Lower lobe of right lung (tissue), 2 donors: ENCODE measurements around the gene RAD51B. TPM values are rescaled to one million over a fixed set of nuclear protein-coding genes. Genes with fewer than 3 reads are reported as not detected.

Source experiments
- ATAC-seq, 2 donors: fragments of 200-7000 bp; cut with Tn5 transposase; one replicate each; pipeline ENCODE4 v1.9.1; 2020 to 2022; ENCODE audit warnings: mild to moderate bottlenecking in 2 of 2, moderate library complexity in 2 of 2
- DNase-seq: peaks from one replicate; pipeline ENCODE4 v3.0.0-alpha.2; 2020
- H3K27ac ChIP-seq: fragments of 200-600 bp; one replicate; pipeline ENCODE4 v1.8.0; 2022
- H3K27me3 ChIP-seq: fragments of 200-600 bp; one replicate; pipeline ENCODE4 v1.8.0; 2022; ENCODE audit warnings: low read depth
- H3K36me3 ChIP-seq: fragments of 200-600 bp; one replicate; pipeline ENCODE4 v1.8.0; 2022; ENCODE audit warnings: mild to moderate bottlenecking
- H3K4me1 ChIP-seq: fragments of 200-600 bp; one replicate; pipeline ENCODE4 v1.8.0; 2022
- H3K4me3 ChIP-seq: fragments of 200-600 bp; one replicate; pipeline ENCODE4 v1.8.0; 2022; ENCODE audit warnings: mild to moderate bottlenecking
- H3K9me3 ChIP-seq: fragments of 200-600 bp; one replicate; pipeline ENCODE4 v1.8.0; 2022
- CTCF ChIP-seq: fragments of 200-600 bp; IDR thresholded peaks from one replicate; pipeline ENCODE4 v1.8.0; 2022; ENCODE audit warnings: antibody characterized with exemption, mild to moderate bottlenecking
- intact Hi-C: fragments of 100-400 bp; cut with DNase I; formaldehyde crosslinking; loops from one replicate; pipeline ENCODE4 v1.11.0; 2022
- total RNA-seq: library from RNA; stranded (reverse); fragmentation: NEBNext Ultra II Directional; extraction: Animal tissue kit (Norgen Biotek cat#: 25700); gene quantifications from one replicate; pipeline ENCODE4 v1.2.1, GENCODE V29; 2021
- donor health status: DM: no; HTN: yes; CAD: no; lungs with severe emphysema.

The RAD51B gene
- total RNA-seq, 1 donor from 2014 or later: 22.2 TPM

GRCh38 chr14:67971627-67972625 is 152.3 kb downstream of the RAD51B start:
- Histone ChIP-seq H3K36me3 (no peaks in the 10 kb centered on the region), H3K4me3 (no peak overlapping the region), H3K9me3 (no peaks in the 10 kb centered on the region), H3K4me1 (no peaks in the 10 kb centered on the region), H3K27ac (no peak overlapping the region), H3K27me3 (no peaks in the 10 kb centered on the region)
- no peak for DNase-seq
- ATAC-seq: no peak
- no peak for TF ChIP-seq CTCF
- intact Hi-C loops: no loop called here

GRCh38 chr14:67973436-67973835 is 153.9 kb downstream of the RAD51B start:
- no peaks in the 10 kb centered on the region for H3K27me3 ChIP-seq
- no peak for TF ChIP-seq CTCF
- H3K4me3 ChIP-seq: no peak overlapping the region
- H3K9me3 ChIP-seq: no peaks in the 10 kb centered on the region
- intact Hi-C loops: no loop called here
- H3K36me3 ChIP-seq: no peaks in the 10 kb centered on the region
- ATAC-seq (no peak), DNase-seq (no peak)
- H3K4me1 ChIP-seq: peaks cover 10% of the 10 kb centered on the region
- no peak overlapping the region for H3K27ac ChIP-seq

GRCh38 chr14:67975470-67975869 is 155.9 kb downstream of the RAD51B start:
- Histone ChIP-seq H3K27ac (no peak overlapping the region), H3K27me3 (no peaks in the 10 kb centered on the region), H3K36me3 (no peaks in the 10 kb centered on the region), H3K4me3 (no peak overlapping the region), H3K4me1 (peaks cover 10% of the 10 kb centered on the region), H3K9me3 (no peaks in the 10 kb centered on the region)
- intact Hi-C loops: no loop called here
- ATAC-seq: no peak
- DNase-seq: no peak
- TF ChIP-seq CTCF: no peak

GRCh38 chr14:67977434-67978034 is 158.0 kb downstream of the RAD51B start:
- ATAC-seq: no peak
- Histone ChIP-seq H3K9me3 (no peaks in the 10 kb centered on the region), H3K36me3 (no peaks in the 10 kb centered on the region), H3K27ac (no peak overlapping the region), H3K27me3 (no peaks in the 10 kb centered on the region), H3K4me3 (no peak overlapping the region), H3K4me1 (peaks cover 10% of the 10 kb centered on the region)
- no peak for TF ChIP-seq CTCF
- DNase-seq: no peak
- intact Hi-C loops: no loop called here

GRCh38 chr14:67978749-67979148 is 159.2 kb downstream of the RAD51B start:
- no peak for TF ChIP-seq CTCF

More at GRCh38 chr14:67978749-67979148, 159.2 kb downstream of the RAD51B start:
- no peaks in the 10 kb centered on the region for H3K9me3 ChIP-seq
- H3K27me3 ChIP-seq: no peaks in the 10 kb centered on the region
- no peaks in the 10 kb centered on the region for H3K36me3 ChIP-seq
- DNase-seq (no peak), ATAC-seq (no peak)
- H3K4me1 ChIP-seq: peaks cover 10% of the 10 kb centered on the region
- no peak overlapping the region for H3K4me3 ChIP-seq
- no peak overlapping the region for H3K27ac ChIP-seq
- intact Hi-C loops: no loop called here
